Thoracic aorta (tissue), 2 donors: ENCODE measurements around the gene ZNF530. TPM values are rescaled to one million over a fixed set of nuclear protein-coding genes. Genes with fewer than 3 reads are reported as not detected.

Experiments
- ATAC-seq: fragments of 150-250 bp; one replicate; pipeline ENCODE4 v1.8.0; 2017; ENCODE audit warnings: low read depth; ENCODE audit not compliant: insufficient number of reproducible peaks, low FRiP score
- DNase-seq: peaks from one replicate; pipeline ENCODE4 v3.0.0-alpha.2; 2020; ENCODE audit warnings: low spot score
- H3K27ac ChIP-seq, 2 donors: fragments of 200-600 bp; sonication (generic); 1 replicate in 1 of 2; 2 replicates in 1 of 2; pipeline ENCODE4 v1.5.1; 2016; ENCODE audit warnings: mild to moderate bottlenecking in 2 of 2, moderate library complexity in 2 of 2
- H3K27me3 ChIP-seq: fragments of 200-600 bp; sonication (generic); replicated peaks from 2 replicates; pipeline ENCODE4 v1.6.0; 2016; ENCODE audit warnings: mild to moderate bottlenecking; ENCODE audit not compliant: insufficient read depth
- H3K36me3 ChIP-seq: fragments of 200-600 bp; sonication (generic); one replicate; pipeline ENCODE4 v1.5.1; 2016
- H3K4me1 ChIP-seq, 2 donors: fragments of 200-600 bp; sonication (generic); 1 replicate in 1 of 2; 2 replicates in 1 of 2; pipeline versions ENCODE4 v1.5.1 to v1.6.0; 2016; ENCODE audit warnings: low read depth in 2 of 2, mild to moderate bottlenecking in 1 of 2; ENCODE audit not compliant: control insufficient read depth in 1 of 2
- H3K4me3 ChIP-seq: fragments of 200-600 bp; sonication (generic); 2 replicates; pipeline ENCODE4 v1.5.1; 2016; ENCODE audit warnings: mild to moderate bottlenecking
- H3K9me3 ChIP-seq: fragments of 200-600 bp; sonication (generic); 2 replicates; pipeline ENCODE4 v1.5.1; 2016
- CTCF ChIP-seq: fragments of 200-600 bp; sonication (generic); IDR thresholded peaks from one replicate; pipeline ENCODE4 v1.5.1; 2019; ENCODE audit warnings: antibody characterized with exemption
- total RNA-seq, 2 donors: library from RNA; depleted of rRNA; stranded (reverse); fragments of >200 nt; gene quantifications; one replicate each; pipeline versions ENCODE4 v1.1.0 to v1.2.3, GENCODE V29; 2016

ZNF530 gene
- total RNA-seq, 2 donors from 2014 or later: 3.8 to 7.4 TPM

DNA sequence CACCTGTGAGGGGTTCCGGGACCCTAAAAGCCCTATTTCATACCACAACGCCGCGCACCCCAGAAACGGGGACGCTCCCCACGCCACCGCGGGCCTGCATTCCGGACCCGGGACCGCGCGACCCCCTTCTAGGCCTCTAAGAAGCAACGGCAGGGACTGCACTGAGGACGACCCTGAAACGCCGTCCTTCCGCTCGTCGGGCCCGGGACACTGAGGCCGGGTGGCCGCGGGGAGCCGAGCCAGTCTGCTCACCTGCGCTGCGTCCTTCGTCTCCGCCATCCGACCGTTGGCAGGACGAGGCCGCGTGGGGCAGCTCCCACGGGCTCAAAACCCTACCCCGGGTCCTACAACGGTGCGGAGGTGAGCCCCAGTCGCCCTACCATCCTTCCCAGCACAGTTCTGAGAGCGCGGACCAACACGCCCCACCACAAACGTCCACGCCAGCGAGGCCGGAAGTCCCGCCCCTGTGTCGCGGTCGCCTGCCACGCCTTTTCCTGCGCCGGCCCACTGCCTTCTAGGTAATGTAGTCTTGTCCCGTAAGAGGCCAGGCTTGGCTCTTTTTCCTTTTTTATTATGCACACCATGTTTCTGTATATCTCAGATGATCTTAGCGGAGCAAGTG, 40.2 kb upstream of the ZNF530 start, which contains the start of gene ZNF550:
ZNF550 (minus strand) TSS at position 460 of the 622 bp plus-strand sequence; CDS start at position 279, 181 bp downstream.
- DNase-seq (peak; percentile 53), ATAC-seq (no peak)
- Histone ChIP-seq H3K4me3 (peak within 1 kb of the TSS; percentile 74), H3K9me3 (peaks cover 19% of the 10 kb centered on the region), H3K36me3 (peaks cover 20% of the 10 kb centered on the region), H3K27me3 (no peaks in the 10 kb centered on the region), H3K27ac (no peak within 1 kb of the TSS), H3K4me1 (peaks cover 5 to 20% of the 10 kb centered on the region in 2 donors)
- no peak for TF ChIP-seq CTCF

DNA sequence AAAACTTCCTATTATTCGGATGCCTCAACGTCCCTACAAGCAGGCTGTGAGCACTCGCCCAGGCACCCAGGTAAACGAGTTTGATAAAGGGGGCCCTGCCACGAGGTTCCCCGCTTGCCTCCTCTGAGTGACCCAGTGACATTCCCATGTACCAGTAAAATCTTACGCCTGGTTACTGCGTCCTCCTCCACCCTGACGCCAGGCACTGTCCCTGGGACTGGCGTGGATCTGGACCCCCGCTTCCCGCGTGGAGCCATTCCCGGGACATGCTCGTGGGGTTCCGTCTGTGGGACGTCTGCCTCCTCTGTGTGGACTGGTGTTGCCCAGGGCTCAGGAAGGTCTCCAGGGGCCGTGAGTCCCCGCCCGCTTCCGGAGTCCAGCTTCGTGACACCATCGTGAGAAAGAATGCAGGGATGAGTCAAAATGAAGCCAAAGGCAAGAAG, 39.6 kb upstream of the ZNF530 start:
- no peak overlapping the region for H3K27ac ChIP-seq
- DNase-seq: no peak
- peaks cover 5 to 20% of the 10 kb centered on the region in 2 donors for H3K4me1 ChIP-seq
- no peaks in the 10 kb centered on the region for H3K27me3 ChIP-seq
- no peak for TF ChIP-seq CTCF
- H3K9me3 ChIP-seq: peaks cover 19% of the 10 kb centered on the region
- peak overlapping the region; percentile 74 for H3K4me3 ChIP-seq
- no peak for ATAC-seq
- peaks cover 15% of the 10 kb centered on the region for H3K36me3 ChIP-seq

- TF ChIP-seq CTCF: no peak
- Histone ChIP-seq H3K9me3 (peaks cover 46% of the 10 kb centered on the region), H3K4me3 (no peak overlapping the region), H3K27me3 (no peaks in the 10 kb centered on the region), H3K36me3 (no peaks in the 10 kb centered on the region), H3K27ac (no peak overlapping the region), H3K4me1 (peaks cover 4 to 16% of the 10 kb centered on the region in 2 donors)
- ATAC-seq (no peak), DNase-seq (no peak)
Measured at GRCh38 chr19:57563547-57563946, 36.1 kb upstream of the ZNF530 start.

- no peak for DNase-seq
- Histone ChIP-seq H3K27me3 (no peaks in the 10 kb centered on the region), H3K27ac (no peak overlapping the region), H3K4me3 (no peak overlapping the region), H3K9me3 (peaks cover 75% of the 10 kb centered on the region), H3K4me1 (no peaks in the 10 kb centered on the region), H3K36me3 (no peaks in the 10 kb centered on the region)
- ATAC-seq: no peak
- TF ChIP-seq CTCF: no peak
Measured at GRCh38 chr19:57566396-57567265, 33.1 kb upstream of the ZNF530 start.

DNA sequence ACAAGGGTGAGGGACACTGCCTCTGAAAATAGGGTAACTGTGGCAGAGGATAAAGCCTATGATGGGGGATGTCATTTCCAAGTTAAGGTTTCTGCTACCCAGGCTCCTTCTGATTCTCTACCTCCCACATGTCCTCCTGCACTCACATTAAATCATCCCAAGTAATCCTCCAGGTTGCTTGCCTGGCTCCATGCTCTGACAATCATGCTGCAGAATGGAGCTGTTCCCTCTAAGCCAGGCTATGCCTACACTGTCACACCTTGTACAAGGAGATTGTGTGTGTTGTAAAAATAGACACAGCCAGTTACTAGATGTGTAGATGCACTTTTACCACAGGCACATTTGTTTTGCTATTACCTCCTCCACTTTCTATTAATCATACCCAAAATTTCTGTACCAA, 29.0 kb upstream of the ZNF530 start:
- TF ChIP-seq CTCF: no peak
- no peak for DNase-seq
- H3K4me1 ChIP-seq: no peaks in the 10 kb centered on the region
- H3K36me3 ChIP-seq: peaks cover 36% of the 10 kb centered on the region
- no peak overlapping the region for H3K4me3 ChIP-seq
- peaks cover 98% of the 10 kb centered on the region for H3K9me3 ChIP-seq
- no peak for ATAC-seq
- H3K27me3 ChIP-seq: no peaks in the 10 kb centered on the region
- H3K27ac ChIP-seq: no peak overlapping the region
